HG03108 (cell line): Measurements from ENCODE around the gene CDC37L1.
"Not testable (repeated sequence)": the region's sequence is repeated elsewhere in the genome, so short reads cannot be mapped to it uniquely, and the experiment has no call there.

Experiments
- ATAC-seq: cut with Tn5 transposase; IDR thresholded peaks from one replicate; pipeline ENCODE4 v1.9.1; 2021; ENCODE audit warnings: moderate library complexity; ENCODE audit not compliant: unreplicated experiment

The CDC37L1 gene

DNA sequence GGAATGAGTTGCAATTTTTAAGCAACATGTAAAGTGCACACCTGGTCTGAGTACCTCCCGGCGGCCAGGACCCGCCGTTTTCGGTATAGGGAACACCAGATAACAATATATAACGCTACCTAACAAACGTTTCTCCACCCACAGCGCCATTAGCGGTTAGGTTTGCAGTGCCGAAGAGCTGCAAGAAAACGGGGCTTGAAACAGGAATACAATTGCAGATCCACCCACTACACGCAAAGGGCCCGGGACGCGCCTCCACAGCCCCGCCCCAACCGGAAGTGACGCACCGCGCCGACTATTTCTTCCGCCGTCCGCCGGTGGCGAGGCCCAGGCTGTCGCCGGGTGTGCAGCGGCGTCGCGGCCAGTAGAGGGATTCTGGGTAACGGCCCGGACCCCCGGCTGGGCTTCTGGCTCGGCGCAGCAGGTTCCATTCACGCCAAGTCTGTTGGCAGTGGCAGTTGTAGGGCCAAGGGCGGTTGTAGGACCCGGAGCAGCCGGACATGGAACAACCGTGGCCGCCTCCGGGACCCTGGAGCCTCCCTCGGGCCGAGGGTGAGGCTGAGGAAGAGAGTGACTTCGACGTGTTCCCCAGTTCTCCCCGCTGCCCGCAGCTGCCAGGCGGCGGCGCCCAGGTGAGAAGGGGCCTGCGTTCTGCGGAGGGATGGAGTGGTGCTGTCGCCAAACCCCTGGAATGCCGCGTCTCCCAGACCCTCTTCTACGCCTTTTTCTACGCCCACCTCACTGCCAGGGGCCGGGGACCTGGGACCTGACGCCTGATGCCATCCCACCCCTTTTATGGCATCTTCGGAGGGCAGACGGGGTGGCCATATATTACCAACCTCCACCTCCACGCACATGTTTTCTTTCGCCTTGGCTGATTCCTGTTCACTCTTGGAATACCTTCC, at the start of gene CDC37L1:
CDC37L1 (plus strand) TSS at position 302 of the 905 bp plus-strand sequence; CDS start at position 501, 199 bp downstream.
- peak; percentile 94 for ATAC-seq

DNA sequence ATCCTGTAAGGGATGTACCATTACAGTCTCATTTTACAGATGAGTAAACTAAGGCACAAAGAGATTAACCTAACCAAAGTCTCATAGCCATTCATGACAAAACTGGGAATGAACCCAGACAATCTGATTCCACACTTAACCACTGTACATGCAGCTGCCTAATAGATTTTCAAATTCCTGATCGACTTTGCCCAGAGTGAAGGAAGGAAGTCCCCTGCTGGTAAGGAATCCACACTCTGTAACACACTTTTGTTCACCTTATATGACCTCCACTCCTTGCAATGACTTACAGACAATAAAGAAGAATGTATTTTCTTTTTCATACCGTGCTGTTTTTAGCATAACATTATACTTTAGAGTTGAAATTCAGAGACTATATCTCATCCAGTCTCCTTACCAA, 48.5 kb upstream of the CDC37L1 start:
- ATAC-seq = no peak

DNA sequence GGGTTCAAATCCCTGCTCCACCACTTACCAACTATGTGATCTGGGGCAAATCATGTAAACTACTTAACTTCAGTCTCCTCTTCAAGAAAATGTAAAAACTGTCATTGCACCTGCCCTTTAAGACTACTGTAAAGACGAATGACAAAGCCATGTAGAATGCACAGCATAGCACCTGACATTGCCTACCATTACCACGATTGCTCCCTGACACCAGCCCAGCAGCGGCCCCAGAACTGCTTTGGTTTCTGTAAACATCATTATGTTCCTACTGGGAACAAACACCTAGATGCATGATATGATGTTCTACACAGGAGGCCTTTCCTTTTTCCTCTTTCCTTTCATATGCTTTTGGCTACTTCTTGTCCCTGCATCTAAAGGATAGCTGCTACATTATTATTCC, 40.4 kb upstream of the CDC37L1 start:
- no peak for ATAC-seq

- ATAC-seq = no peak
These were observed 39.9 kb upstream of the CDC37L1 start for GRCh38 chr9:4639420-4639819.

DNA sequence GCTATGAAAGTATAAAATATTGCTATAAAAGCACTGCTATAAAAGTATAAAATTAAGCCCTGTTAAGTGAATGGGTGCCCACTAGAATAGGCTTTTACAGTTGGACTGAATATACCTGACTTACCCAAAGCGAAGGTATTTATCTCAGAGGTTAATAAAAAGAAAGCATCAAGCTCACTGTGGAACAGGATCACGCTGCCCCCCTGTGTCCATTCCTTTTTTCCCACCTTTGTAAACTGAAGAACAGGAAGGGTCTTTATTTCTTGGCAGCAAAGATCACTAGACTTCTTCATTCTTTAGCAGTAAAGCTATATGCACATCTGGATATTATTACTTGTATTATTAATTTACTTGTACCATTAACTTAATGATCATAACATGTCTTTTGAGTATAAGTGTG, 39.3 kb upstream of the CDC37L1 start:
- no peak for ATAC-seq

GRCh38 chr9:4642351-4642750, 37.0 kb upstream of the CDC37L1 start:
- no peak for ATAC-seq

- ATAC-seq = no peak
These were observed 25.3 kb upstream of the CDC37L1 start for GRCh38 chr9:4654084-4654483.

GRCh38 chr9:4654538-4654937, 24.8 kb upstream of the CDC37L1 start:
- ATAC-seq = no peak

GRCh38 chr9:4656196-4656595, 23.2 kb upstream of the CDC37L1 start:
- not testable (repeated sequence) for ATAC-seq

DNA sequence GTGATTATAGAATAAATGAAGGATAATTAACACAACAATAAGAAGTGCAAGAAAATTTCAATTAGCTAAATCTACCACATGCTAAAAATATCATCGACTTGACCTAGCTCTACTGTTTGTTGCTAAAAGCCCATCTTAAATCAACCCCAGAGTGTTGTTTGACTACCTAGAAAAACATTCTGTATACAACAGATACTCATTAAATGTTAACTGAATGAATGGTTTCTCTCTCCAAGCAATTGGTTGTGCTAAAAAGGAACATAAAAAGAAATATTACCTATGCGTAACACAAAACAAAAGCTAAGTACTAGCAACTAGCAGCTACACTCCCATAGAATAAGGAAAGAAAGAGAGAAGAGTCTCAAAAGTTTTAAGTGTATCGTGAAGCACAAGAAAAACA, 22.7 kb upstream of the CDC37L1 start:
- no peak for ATAC-seq

- no peak for ATAC-seq
These were observed 21.8 kb upstream of the CDC37L1 start for GRCh38 chr9:4657426-4658159.

DNA sequence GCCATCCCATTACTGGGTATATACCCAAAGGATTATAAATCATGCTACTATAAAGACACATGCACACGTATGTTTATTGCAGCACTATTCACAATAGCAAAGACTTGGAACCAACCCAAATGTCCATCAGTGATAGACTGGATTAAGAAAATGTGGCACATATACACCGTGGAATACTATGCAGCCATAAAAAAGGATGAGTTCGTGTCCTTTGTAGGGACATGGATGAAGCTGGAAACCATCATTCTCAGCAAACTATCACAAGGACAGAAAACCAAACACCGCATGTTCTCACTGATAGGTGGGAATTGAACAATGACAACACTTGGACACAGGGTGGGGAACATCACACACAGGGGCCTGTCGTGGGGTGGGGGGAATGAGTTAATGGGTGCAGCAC, 18.7 kb upstream of the CDC37L1 start:
- ATAC-seq = not testable (repeated sequence)

DNA sequence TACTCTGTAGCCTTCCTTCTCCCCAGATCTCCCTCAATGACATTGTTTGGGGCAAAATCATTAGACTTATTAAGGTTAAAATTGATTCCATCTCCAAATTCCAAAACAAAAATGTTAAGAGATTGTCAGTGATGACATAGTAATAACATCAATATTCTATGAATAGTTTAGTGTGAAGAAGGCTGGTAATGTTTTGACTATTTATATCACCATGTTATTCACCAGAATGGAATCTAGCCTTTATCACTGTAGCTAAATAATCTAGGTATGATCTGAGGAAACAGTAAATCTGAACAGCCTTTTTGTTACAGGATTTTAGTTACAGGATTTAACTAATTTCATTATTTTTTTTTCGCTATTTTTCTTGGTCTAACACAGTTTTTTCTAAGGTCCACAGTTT, 18.2 kb upstream of the CDC37L1 start:
- ATAC-seq = no peak

DNA sequence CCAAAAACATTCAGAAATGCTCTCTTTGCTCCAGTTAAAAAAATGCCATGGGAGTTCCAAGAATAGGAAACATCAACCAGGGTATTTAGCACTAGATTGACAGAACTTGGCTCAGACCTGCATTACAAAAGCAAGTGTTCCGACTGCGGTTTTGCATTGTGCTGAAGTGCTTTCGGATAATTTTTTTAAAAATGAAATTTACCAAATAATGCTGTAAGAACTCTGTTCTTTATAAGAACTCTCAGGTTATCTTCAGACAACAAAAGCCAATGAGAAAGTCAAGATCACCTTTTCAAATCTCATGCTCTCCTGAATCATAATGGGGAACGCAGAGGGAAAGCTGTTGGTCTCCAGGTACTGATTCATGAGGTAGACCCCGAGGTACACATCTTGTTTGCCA, 17.8 kb upstream of the CDC37L1 start:
- no peak for ATAC-seq

DNA sequence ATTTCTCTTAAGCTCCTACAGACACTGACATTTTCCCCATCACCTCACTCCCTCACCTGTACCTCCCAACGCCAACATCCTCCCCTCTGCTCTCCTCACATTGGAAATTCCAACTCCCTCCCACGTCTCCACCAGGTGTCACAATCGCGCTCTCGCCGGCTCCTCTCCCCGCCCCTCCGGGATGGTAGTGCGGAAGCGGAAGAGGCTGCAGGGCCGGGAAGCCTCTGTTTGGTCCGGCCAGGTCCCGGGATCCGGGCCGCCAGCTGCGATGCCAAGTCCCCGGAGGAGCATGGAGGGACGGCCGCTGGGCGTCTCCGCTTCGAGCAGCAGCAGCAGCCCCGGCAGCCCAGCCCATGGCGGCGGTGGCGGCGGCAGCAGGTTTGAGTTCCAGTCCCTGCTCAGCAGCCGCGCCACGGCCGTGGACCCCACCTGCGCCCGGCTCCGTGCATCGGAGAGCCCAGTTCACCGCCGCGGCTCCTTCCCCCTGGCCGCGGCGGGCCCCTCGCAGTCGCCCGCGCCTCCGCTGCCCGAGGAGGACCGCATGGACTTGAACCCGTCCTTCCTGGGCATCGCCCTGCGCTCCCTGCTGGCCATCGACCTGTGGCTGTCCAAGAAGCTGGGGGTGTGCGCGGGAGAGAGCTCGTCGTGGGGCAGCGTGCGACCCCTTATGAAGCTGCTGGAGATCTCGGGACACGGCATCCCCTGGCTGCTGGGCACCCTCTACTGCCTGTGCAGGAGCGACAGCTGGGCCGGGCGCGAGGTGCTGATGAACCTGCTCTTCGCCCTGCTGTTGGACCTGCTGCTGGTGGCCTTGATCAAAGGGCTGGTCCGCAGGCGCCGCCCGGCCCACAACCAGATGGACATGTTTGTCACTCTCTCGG, 17.0 kb upstream of the CDC37L1 start, which contains the start of gene PLPP6:
PLPP6 (plus strand) TSS at position 187 of the 881 bp plus-strand sequence; CDS start at position 269, 82 bp downstream.
- ATAC-seq = peak; percentile 87

GRCh38 chr9:4662989-4663792, 16.2 kb upstream of the CDC37L1 start:
- no peak for ATAC-seq

DNA sequence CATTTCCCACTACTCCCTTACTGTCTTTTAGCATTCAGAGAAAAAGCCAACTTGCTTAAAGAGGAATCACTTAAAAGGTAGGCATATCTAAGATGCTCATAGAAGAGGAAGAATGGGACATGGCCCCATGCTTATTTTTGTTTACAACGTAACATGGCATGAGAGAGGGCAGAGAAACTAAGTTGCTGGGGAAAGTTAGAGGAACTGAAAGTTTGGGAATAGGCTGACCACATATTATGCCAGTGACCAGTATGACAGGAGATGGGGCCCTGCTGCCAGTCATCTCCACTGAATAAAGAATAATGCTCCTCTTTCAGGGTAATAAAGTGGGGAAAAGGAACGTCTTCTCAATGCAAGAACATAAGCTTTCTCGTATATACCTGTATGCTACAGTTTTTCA, 15.4 kb upstream of the CDC37L1 start:
- ATAC-seq = no peak

GRCh38 chr9:4665357-4665756, 14.0 kb upstream of the CDC37L1 start:
- no peak for ATAC-seq

DNA sequence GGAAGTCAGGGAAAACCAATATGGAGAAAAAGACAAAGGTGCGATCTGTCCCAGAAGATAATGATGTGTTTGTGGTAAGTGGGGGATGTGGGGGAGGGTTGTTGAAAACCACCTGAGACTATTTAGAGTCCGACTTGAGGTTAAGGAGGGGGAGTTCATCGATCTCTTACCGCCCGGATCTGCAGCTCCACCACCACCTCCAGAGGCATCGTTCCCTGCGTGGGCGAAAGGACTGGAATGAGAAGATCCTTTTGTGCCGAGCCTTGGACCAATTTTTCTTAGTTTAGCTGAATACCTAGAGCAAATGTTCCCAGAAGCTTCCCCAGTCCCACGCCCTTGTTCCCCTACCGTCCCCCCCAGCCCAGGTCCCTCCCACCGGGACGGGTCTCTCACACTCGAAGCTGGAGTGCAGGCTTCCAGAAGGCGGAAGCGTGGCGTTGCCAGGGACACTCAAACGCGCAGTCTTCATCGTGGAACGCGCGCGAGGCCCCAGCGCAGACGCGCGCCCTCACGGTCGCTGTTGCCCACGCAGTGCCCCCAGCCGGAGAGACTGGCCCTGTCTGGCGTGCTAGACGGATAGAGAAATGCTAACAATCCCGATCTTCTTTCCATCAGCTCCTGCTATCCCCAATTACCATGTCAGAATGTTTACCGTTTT, 13.2 kb upstream of the CDC37L1 start, which contains the start of gene SPATA6L:
SPATA6L (minus strand) TSS at position 439 of the 658 bp plus-strand sequence; CDS start at position 209, 230 bp downstream.
- no peak for ATAC-seq
